ENCODE results near the gene LRRC3.

GRCh38 chr21:44434568-44434925, 20.8 kb upstream of the LRRC3 start:
- TF ChIP-seq CTCF (tag by site-specific recombination; IDR thresholded peaks at IDR 0.05) (no peak), BCL11A (tag by site-specific recombination; IDR thresholded peaks at IDR 0.05; ENCODE audit: low read depth) (no peak), PBX3 (CRISPR knock-in tag; IDR thresholded peaks at IDR 0.05) (no peak), ZNF18 (tag by site-specific recombination; IDR thresholded peaks at IDR 0.05) (no peak), ZNF155 (tag by site-specific recombination; IDR thresholded peaks at IDR 0.05) (no peak), ATF2 (tag by site-specific recombination; IDR thresholded peaks at IDR 0.05; ENCODE audit: low read depth) (no peak), HOXC10 (CRISPR knock-in tag; IDR thresholded peaks at IDR 0.05) (no peak), ZBTB7A (tag by site-specific recombination; IDR thresholded peaks at IDR 0.05; ENCODE audit: low read depth) (no peak)

Data from HEK293 (cell line).